Omental fat pad (tissue), 4 donors: Measurements from ENCODE around the gene ZSCAN2. TPM values are rescaled to one million over a fixed set of nuclear protein-coding genes. Genes with fewer than 3 reads are reported as not detected.
"Not testable (repeated sequence)": the region's sequence is repeated elsewhere in the genome, so short reads cannot be mapped to it uniquely, and the experiment has no call there.

ENCODE experiments used
- ATAC-seq: fragments of 150-250 bp; one replicate; pipeline ENCODE4 v1.9.1; 2016; ENCODE audit warnings: mild to moderate bottlenecking, moderate library complexity; ENCODE audit not compliant: low FRiP score
- DNase-seq: peaks from one replicate; pipeline ENCODE4 v3.0.0-alpha.2; 2019; ENCODE audit warnings: low spot score
- CTCF ChIP-seq, 3 donors: fragments of 450-650 bp; IDR thresholded peaks; one replicate each; pipeline ENCODE4 v1.5.1; 2016 to 2017; ENCODE audit warnings: antibody characterized with exemption in 3 of 3, mild to moderate bottlenecking in 3 of 3, moderate library complexity in 2 of 3
- total RNA-seq, 4 donors: library from RNA; depleted of rRNA; stranded (reverse); fragments of >200 nt; gene quantifications; one replicate each; pipeline ENCODE4 v1.1.0, GENCODE V29; 2016

ZSCAN2 gene
- total RNA-seq, 4 donors from 2014 or later, result 8.4 to 16.3 (median 13.0) TPM

- ATAC-seq (no peak), DNase-seq (no peak)
- no peak for TF ChIP-seq CTCF (IDR thresholded peaks at IDR 0.05)
These were observed 18.1 kb upstream of the ZSCAN2 start for GRCh38 chr15:84582583-84583157.

DNA sequence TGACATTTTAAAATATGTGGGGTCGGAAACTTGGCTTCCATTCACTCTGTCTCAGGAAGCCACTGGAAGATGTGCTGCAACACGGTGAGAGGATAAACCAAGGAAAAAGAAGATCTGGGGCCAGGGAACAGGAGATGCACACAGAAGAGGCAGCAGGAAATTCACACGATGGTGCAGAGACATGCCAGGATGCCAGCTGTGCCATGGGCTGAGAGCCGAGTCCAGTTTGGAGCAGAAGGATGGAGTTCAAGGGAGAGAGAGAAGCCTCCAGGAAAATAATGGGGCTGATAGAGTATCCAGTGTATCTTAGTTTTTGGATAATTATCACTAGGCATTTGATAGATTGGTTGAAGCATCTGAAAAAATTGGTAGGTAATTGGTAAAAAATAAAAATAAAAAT is 16.9 kb upstream of the ZSCAN2 start:
- not testable (repeated sequence) for DNase-seq

GRCh38 chr15:84586696-84587095 is 14.1 kb upstream of the ZSCAN2 start:
- TF ChIP-seq CTCF (IDR thresholded peaks at IDR 0.05), result no peak
- ATAC-seq, result no peak

More for the DNA sequence above, 16.9 kb upstream of the ZSCAN2 start:
- ATAC-seq, result not testable (repeated sequence)

DNA sequence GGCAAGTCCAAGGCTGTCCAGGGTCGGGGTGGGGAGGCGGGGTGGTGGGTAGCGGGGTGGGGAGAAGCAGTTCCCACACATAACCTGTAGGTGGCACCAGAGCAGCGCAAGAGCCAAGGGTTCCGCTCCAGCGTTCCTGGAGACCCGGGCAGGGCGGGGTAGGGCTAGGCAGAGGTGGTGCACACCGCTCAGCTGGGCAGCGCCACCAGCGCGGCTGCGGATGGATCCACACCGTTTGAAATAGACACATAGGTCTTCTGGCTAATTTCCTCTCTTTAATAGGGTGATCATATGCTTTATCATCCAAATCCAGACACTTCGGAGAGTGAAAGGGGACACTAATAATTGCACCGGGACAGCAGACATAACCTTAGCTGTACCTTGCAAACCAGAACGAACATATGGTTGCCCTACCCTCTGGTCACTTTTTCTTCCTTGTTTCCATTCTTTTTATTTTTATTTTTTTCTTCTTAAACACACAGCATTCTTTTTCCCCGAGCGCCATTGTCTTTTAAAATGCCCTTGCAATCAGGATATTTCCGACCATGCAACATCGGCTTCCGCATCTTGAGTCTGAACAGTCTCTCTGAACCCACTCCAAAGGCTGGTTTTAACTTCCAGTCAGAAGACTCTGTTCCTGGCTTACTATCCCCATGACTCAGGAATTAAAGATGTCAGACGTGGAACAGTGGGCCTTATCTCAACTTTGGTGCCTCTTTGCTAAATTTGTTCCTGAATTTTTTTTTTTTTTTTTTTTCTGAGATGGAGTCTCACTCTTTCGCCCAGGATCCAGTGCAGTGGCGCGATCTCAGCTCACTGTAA is 12.5 kb upstream of the ZSCAN2 start:
- TF ChIP-seq CTCF (IDR thresholded peaks at IDR 0.05), result no peak
- ATAC-seq (peak; percentile 100), DNase-seq (peak; percentile 61)

More at GRCh38 chr15:84586696-84587095, 14.1 kb upstream of the ZSCAN2 start:
- DNase-seq, result no peak

DNA sequence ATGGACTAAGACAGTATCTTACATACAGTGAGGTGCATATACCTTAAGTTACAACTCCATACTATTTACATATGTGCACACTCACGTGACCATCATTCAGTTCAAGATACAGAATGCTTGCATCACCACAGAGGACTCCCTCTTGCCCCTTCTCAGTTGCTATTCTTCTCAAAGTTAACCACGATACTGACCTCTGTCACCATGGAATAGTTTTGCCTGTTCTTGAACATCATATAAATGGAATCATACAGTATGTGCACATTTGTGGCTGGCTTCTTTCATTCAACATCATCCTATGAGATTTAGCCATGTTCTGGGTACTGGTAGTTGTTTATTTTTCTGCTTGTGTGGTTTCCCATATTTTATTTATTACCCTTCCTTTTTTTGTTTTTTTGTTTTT is 10.4 kb upstream of the ZSCAN2 start:
- no peak for TF ChIP-seq CTCF (IDR thresholded peaks at IDR 0.05)
- DNase-seq, result no peak

GRCh38 chr15:84591815-84592214 is 9.0 kb upstream of the ZSCAN2 start:
- ATAC-seq (no peak), DNase-seq (no peak)
- TF ChIP-seq CTCF (IDR thresholded peaks at IDR 0.05), result no peak

More for the DNA sequence above, 10.4 kb upstream of the ZSCAN2 start:
- ATAC-seq, result no peak

DNA sequence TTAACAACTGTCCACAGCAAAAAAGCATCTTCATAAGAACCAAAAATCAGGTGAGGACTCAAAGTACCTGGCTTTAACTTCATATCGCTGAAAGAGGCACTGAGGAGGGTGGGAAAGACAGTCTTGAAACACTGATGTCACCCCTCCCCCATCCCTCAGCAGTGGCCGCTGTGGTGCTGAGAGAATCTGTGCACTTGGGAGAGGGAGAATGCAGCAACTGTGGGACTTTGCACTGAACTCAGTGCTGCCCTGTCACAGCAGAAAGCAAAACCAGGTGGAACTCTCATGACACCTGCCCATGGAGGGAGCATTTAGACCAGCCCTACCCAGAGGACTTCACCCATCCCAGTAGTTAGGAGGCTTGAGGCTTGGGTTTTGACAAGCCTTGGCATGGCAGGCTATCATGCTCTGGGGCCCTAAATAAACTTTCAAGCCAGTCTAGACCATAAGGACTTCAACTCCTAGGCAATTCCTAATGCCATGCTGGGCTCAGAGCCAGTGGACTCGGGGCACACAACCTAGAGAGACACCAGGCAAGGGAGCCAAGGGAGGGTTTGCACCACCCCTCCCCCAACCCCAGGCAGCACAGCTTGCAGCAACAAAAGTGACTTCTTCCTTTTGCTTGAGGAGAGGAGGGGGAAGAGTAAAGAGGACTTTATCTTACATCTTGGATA is 6.1 kb upstream of the ZSCAN2 start:
- no peak for ATAC-seq
- TF ChIP-seq CTCF (IDR thresholded peaks at IDR 0.05), result no peak
- no peak for DNase-seq
